Epithelial cell of esophagus (primary cell): ENCODE measurements around the gene MRPL22.
A peak's percentile ranks its signal among the peaks of the same experiment; 100 is the strongest.

Experiments
- DNase-seq: peaks from one replicate; pipeline ENCODE4 v3.0.0; 2010; ENCODE audit warnings: low read depth
- H3K4me3 ChIP-seq: 2 replicates; pipeline ENCODE4 v1.5.1; 2011; ENCODE audit warnings: mild to moderate bottlenecking, low read length, control low read depth
- TF ChIP-seq, protein P1 (sequence below): IDR thresholded peaks from 2 replicates; pipeline ENCODE4 v1.5.1; 2011; ENCODE audit warnings: low read depth, mild to moderate bottlenecking, low read length, control low read depth, inconsistent platforms; ENCODE audit not compliant: insufficient read depth; ENCODE audit errors: missing control alignments

MRPL22 gene

DNA sequence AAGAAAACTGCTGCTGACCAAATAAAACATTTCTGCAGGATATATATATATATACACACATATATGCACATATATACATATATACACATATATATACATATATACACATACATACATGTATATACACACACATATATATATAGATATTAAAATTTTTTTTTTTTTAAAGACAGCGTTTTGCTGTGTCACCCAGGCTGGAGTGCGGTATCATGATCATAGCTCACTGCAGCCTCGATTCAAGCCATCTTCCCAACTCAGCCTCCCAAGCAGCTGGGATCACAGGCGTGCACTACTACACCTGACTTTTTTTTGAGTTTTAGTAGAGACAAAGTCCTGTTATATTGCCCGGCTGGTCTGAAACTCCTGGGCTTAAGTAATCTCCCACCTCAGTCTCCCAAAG, 2.7 kb downstream of the MRPL22 start:
- no peak for DNase-seq
- no peak overlapping the region for H3K4me3 ChIP-seq
- TF ChIP-seq, protein P1, sequence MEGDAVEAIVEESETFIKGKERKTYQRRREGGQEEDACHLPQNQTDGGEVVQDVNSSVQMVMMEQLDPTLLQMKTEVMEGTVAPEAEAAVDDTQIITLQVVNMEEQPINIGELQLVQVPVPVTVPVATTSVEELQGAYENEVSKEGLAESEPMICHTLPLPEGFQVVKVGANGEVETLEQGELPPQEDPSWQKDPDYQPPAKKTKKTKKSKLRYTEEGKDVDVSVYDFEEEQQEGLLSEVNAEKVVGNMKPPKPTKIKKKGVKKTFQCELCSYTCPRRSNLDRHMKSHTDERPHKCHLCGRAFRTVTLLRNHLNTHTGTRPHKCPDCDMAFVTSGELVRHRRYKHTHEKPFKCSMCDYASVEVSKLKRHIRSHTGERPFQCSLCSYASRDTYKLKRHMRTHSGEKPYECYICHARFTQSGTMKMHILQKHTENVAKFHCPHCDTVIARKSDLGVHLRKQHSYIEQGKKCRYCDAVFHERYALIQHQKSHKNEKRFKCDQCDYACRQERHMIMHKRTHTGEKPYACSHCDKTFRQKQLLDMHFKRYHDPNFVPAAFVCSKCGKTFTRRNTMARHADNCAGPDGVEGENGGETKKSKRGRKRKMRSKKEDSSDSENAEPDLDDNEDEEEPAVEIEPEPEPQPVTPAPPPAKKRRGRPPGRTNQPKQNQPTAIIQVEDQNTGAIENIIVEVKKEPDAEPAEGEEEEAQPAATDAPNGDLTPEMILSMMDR: no peak

DNA sequence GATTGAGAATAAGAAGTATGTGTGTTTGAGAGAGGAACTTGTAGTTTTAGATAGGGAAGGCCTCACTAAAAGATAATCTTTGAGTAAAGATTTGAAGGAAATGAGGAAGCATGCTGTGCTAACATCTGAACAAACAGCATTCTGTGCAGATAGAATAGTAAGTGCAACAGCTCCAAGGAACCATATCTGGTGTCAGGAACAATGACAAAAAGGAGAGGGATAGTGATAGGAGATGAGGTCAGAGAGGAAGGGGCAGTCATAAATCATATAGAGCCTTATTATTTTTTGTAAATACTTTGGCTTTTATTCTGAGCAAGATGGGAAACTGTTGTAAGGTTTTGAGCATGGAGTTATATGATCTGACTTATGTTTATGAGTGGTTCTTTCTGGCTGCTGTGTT, 3.8 kb downstream of the MRPL22 start:
- TF ChIP-seq, protein P1: no peak
- H3K4me3 ChIP-seq: no peak overlapping the region
- DNase-seq: no peak

DNA sequence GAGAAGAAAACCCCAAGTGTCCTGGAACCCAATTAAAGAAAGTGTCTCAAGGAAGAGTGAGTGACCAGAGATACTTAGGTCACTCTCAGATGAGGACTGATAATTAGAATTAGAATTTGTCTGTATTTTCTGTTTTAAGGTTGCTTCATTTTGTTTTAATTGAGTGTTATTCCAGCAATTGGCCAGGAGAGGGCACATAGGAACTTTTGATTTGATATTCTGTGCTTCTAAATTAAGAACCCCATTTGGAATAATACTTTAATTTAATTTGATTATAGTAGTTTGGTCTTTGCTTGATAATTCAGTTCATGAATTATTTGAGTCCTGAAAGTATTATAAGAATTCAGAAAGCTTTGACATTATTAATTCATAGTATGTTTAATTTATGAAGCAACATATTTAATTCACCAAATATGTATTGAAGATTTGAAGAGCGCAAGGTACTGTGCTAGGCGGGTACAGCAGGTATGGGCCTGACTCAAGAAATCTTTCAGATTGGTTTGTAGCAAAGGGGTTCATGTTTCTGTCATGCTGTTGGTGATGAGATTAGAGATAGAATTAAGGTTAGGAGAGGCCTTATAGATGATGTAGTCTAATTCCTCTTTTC, 4.9 kb downstream of the MRPL22 start:
- TF ChIP-seq, protein P1: peak; percentile 50
- peak; percentile 37 for DNase-seq
- H3K4me3 ChIP-seq: no peak overlapping the region

DNA sequence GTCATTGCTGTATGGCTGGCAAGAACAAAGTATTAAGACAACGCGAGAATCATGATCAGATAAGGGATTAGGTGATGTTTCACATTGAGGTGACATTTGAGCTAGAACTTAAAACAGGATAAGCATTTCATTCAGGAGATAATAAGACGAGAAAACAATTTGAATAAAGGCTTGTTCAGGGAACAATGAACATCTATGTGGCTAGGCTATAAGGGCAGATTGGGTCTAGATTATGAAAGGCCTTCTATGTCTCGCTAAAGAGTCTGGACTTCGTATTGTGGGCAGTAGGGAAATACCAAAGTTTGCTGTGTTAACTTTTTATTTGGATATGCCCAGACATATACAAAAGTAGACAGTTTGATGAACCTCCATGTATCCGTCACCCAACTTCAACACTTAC, 6.9 kb downstream of the MRPL22 start:
- no peak for DNase-seq
- TF ChIP-seq, protein P1: no peak
- no peak overlapping the region for H3K4me3 ChIP-seq

DNA sequence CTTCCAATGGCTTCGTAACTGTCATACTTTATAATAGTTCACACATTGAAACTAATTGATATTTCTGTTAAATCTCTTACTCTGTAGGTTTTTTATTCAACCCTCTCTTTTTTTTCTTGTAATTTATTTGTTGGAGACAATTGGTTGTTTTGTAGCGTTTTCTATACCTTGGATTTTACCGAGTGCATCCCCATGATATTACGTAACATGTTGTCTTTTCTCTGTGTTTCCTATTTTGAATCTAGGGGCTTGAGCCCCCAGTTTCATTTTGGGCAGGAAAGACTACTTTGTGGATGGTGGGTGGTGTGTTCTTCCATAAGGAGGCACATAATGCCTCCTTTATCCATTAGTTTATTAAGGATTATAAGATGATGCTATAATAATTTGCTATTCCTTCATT, 7.4 kb downstream of the MRPL22 start:
- H3K4me3 ChIP-seq: no peak overlapping the region
- no peak for DNase-seq
- TF ChIP-seq, protein P1: no peak

DNA sequence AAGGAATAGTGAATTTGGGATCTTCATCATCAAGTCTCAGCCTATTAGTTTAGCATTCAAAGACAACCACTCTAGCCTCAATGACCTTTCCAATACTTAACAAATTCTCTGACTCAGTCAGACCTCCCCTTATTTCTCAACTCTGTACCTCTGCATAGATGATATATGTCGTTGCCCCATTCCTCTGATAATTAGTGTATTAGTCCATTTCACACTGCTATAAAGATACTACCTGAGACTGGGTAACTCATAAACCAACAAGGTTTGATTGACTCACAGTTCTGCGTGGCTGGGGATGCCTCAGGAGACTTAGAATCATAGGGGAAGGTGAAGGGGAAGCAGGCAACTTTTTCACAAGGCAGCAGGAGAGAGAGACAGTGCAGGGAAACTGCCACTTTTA, 8.9 kb downstream of the MRPL22 start:
- peak; percentile 45 for DNase-seq
- no peak overlapping the region for H3K4me3 ChIP-seq
- TF ChIP-seq, protein P1: no peak

DNA sequence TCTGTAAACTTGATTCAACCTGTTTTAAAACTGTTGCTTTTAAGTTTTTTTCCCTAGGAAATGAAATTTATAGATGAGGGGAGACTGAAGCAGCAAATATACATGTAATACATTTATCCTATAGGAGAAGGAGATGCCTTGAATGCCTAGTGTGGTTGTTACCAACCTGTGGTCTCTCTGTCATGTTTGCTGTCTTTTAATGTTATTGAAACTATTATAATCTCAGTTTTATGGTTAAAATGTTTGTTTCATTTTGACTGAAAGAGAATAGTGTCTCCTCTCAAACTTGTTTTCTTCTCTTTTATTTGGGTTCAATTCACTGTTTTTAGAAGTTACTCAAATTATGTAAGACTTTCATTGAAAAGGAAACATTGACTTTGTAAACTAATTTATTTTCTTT, 15.8 kb downstream of the MRPL22 start:
- no peak for DNase-seq
- TF ChIP-seq, protein P1: no peak
- H3K4me3 ChIP-seq: no peak overlapping the region
